ENCODE measurements around the gene TEAD4.

- TF ChIP-seq CTCF (IDR thresholded peaks at IDR 0.05) (no peak), MLX (CRISPR knock-in tag; IDR thresholded peaks at IDR 0.05) (no peak), USF2 (CRISPR knock-in tag; IDR thresholded peaks at IDR 0.05) (no peak), FOXP4 (CRISPR knock-in tag; IDR thresholded peaks at IDR 0.05) (no peak), ZNF219 (CRISPR knock-in tag; IDR thresholded peaks at IDR 0.05; ENCODE audit: borderline replicate concordance) (no peak), RELA (CRISPR knock-in tag; IDR thresholded peaks at IDR 0.05; ENCODE audit: borderline replicate concordance) (no peak), HMGXB4 (CRISPR knock-in tag; IDR thresholded peaks at IDR 0.05) (no peak), PRDM15 (CRISPR knock-in tag; IDR thresholded peaks at IDR 0.05) (no peak), TEAD4 (CRISPR knock-in tag; IDR thresholded peaks at IDR 0.05) (no peak), ATF3 (CRISPR knock-in tag; conservative IDR thresholded peaks at IDR 0.05) (no peak), GABPB1 (CRISPR knock-in tag; IDR thresholded peaks at IDR 0.05) (no peak), ATF2 (CRISPR knock-in tag; IDR thresholded peaks at IDR 0.05; ENCODE audit: borderline replicate concordance, low read depth) (no peak), E2F5 (CRISPR knock-in tag; IDR thresholded peaks at IDR 0.05) (no peak), NFYB (CRISPR knock-in tag; conservative IDR thresholded peaks at IDR 0.05; ENCODE audit: low read depth) (no peak)
Observed at GRCh38 chr12:3035171-3035570, 76.0 kb downstream of the TEAD4 start.

Measured in WTC11 (cell line).